Measurements from ENCODE around the gene FYN. TPM values are rescaled to one million over a fixed set of nuclear protein-coding genes. Genes with fewer than 3 reads are reported as not detected.

The FYN gene
- total and polyA plus RNA-seq, 9 of the 15 experiments (the other 6 are each of a cell fraction or from before 2014, with no cell fraction given) = 2.9 to 22.1 (median 11.4) TPM

- H3K9me1 ChIP-seq (ENCODE audit: control insufficient read depth, insufficient read depth, low read length) = no peaks in the 10 kb centered on the region
- no peak for TF ChIP-seq NFIX (CRISPR knock-in tag; IDR thresholded peaks at IDR 0.05; ENCODE audit: low read depth)
- no peak for TF ChIP-seq TARDBP (IDR thresholded peaks at IDR 0.05)
- no peak for TF ChIP-seq MCM5 (IDR thresholded peaks at IDR 0.05; ENCODE audit: low read depth)
- H3K4me3 ChIP-seq = no peak overlapping the region
- FAIRE-seq (no peak), ATAC-seq (no peak), DNase-seq (ENCODE audit: extremely low read depth in 1 of 4, low spot score in 3 of 4) (no peak)
- no peaks in the 10 kb centered on the region for H3K36me3 ChIP-seq (ENCODE audit: control insufficient read depth, insufficient read depth, low read length)
- no peak overlapping the region for H2AFZ ChIP-seq (ENCODE audit: low read depth, low read length)
- no peaks in the 10 kb centered on the region for H3K79me2 ChIP-seq (ENCODE audit: control insufficient read depth, insufficient read depth, low read length)
- no peaks in the 10 kb centered on the region for H3K9me3 ChIP-seq (replicated peaks; ENCODE audit: control insufficient read depth, insufficient read depth, low read depth, low read length)
- H3K4me1 ChIP-seq (replicated peaks in 1 of 2; ENCODE audit: control insufficient read depth in 2 of 2, insufficient read depth in 2 of 2, low read length in 2 of 2) = no peaks in the 10 kb centered on the region
- no peak overlapping the region for H3K9ac ChIP-seq (ENCODE audit: insufficient read depth in 1 of 2, low read depth in 2 of 2, low read length in 2 of 2)
- no peak overlapping the region for H3K4me2 ChIP-seq (ENCODE audit: insufficient read depth, low read length)
- ChIA-PET CTCF (ENCODE audit: low intra/inter-chr PET ratio) (no interaction called here), POLR2A (interaction anchor here (1.4 to 2.2 kb wide), 3 partner anchors 9 to 11 kb away, joined by 4 to 6 read pairs (median 5); no protein-coding TSS in a partner anchor)
- BruUV-seq (replicated peaks) = no TSS peak
- H3K27ac ChIP-seq (ENCODE audit: extremely low read depth, low read depth, low read length) = no peak overlapping the region
- in situ Hi-C loops (cut with MboI) (no loop called here), intact Hi-C loops (cut with micrococcal nuclease) (no loop called here)
- H3K27me3 ChIP-seq (ENCODE audit: control insufficient read depth in 2 of 2, insufficient read depth in 2 of 2, low read length in 2 of 2) = peaks cover 0 to 3% of the 10 kb centered on the region in 2 experiments; a peak in 2 of 5 replicates
- 7% methylated on average over 2 of the region's 2 CpGs for WGBS (ENCODE audit: insufficient coverage, low coverage, missing lambda C conversion rate)
- no peaks in the 10 kb centered on the region for H4K20me1 ChIP-seq (replicated peaks; ENCODE audit: control insufficient read depth, insufficient read depth, low read length)
These were observed 119.7 kb downstream of the FYN start for GRCh38 chr6:111753573-111753972.

- Histone ChIP-seq H3K9me1 (ENCODE audit: control insufficient read depth, insufficient read depth, low read length) (no peaks in the 10 kb centered on the region), H4K20me1 (replicated peaks; ENCODE audit: control insufficient read depth, insufficient read depth, low read length) (no peaks in the 10 kb centered on the region), H3K79me2 (ENCODE audit: control insufficient read depth, insufficient read depth, low read length) (no peaks in the 10 kb centered on the region), H3K9ac (ENCODE audit: insufficient read depth in 1 of 2, low read depth in 2 of 2, low read length in 2 of 2) (no peak overlapping the region), H3K4me2 (ENCODE audit: insufficient read depth, low read length) (no peak overlapping the region), H3K9me3 (replicated peaks; ENCODE audit: control insufficient read depth, insufficient read depth, low read depth, low read length) (no peaks in the 10 kb centered on the region), H3K36me3 (ENCODE audit: control insufficient read depth, insufficient read depth, low read length) (no peaks in the 10 kb centered on the region), H2AFZ (ENCODE audit: low read depth, low read length) (no peak overlapping the region), H3K27me3 (ENCODE audit: control insufficient read depth in 2 of 2, insufficient read depth in 2 of 2, low read length in 2 of 2) (no peaks in the 10 kb centered on the region; a peak in 1 of 5 replicates), H3K4me3 (no peak overlapping the region), H3K27ac (ENCODE audit: extremely low read depth, low read depth, low read length) (no peak overlapping the region), H3K4me1 (replicated peaks in 1 of 2; ENCODE audit: control insufficient read depth in 2 of 2, insufficient read depth in 2 of 2, low read length in 2 of 2) (no peaks in the 10 kb centered on the region; a peak in 1 of 5 replicates)
- ATAC-seq = no peak
- BruUV-seq (replicated peaks) = no TSS peak
- no peak for DNase-seq (ENCODE audit: extremely low read depth in 1 of 4, low spot score in 3 of 4)
- POLR2A ChIA-PET = interaction anchor here (1.4 to 2.2 kb wide), 2 partner anchors 10 to 11 kb away, joined by 4 to 6 read pairs; no protein-coding TSS in a partner anchor
- in situ Hi-C loops (cut with MboI) = no loop called here
- no peak for FAIRE-seq
- intact Hi-C loops (cut with micrococcal nuclease) = no loop called here
- CTCF ChIA-PET (ENCODE audit: low intra/inter-chr PET ratio) = no interaction called here
- TF ChIP-seq CUX1 (CRISPR knock-in tag; IDR thresholded peaks at IDR 0.05) (no peak), HIVEP1 (CRISPR knock-in tag; IDR thresholded peaks at IDR 0.05) (no peak), MAFF (IDR thresholded peaks at IDR 0.05; ENCODE audit: low read length) (no peak), ETV6 (IDR thresholded peaks at IDR 0.05; ENCODE audit: borderline replicate concordance in 1 of 2, low read depth in 2 of 2, low read length in 1 of 2) (no peak), ETV6 (CRISPR knock-in tag; IDR thresholded peaks at IDR 0.05; ENCODE audit: borderline replicate concordance) (no peak), MTA3 (IDR thresholded peaks at IDR 0.05; ENCODE audit: borderline replicate concordance) (no peak)
These were observed 120.8 kb downstream of the FYN start for GRCh38 chr6:111752476-111752875.

Measured in K562 (cell line).